Hepatocyte (in vitro differentiated cells): Measurements from ENCODE around the gene RAP1GAP.

Source experiments
- EZH2 ChIP-seq: fragments of 200-600 bp; sonication (generic); IDR thresholded peaks from 2 replicates; pipeline ENCODE4 v1.6.1; 2016; ENCODE audit warnings: antibody characterized with exemption, mild to moderate bottlenecking, borderline replicate concordance
- EZH2phosphoT487 ChIP-seq: fragments of 200-600 bp; sonication (generic); IDR thresholded peaks from one replicate; pipeline ENCODE4 v1.6.1; 2018; ENCODE audit warnings: antibody characterized with exemption, mild to moderate bottlenecking, low read depth, moderate library complexity; ENCODE audit not compliant: unreplicated experiment, severe bottlenecking
- TF ChIP-seq, protein P1 (sequence below): fragments of 200-600 bp; sonication (generic); IDR thresholded peaks from 2 replicates; pipeline ENCODE4 v1.5.1; 2016; ENCODE audit warnings: antibody characterized with exemption, mild to moderate bottlenecking; ENCODE audit not compliant: poor library complexity

DNA sequence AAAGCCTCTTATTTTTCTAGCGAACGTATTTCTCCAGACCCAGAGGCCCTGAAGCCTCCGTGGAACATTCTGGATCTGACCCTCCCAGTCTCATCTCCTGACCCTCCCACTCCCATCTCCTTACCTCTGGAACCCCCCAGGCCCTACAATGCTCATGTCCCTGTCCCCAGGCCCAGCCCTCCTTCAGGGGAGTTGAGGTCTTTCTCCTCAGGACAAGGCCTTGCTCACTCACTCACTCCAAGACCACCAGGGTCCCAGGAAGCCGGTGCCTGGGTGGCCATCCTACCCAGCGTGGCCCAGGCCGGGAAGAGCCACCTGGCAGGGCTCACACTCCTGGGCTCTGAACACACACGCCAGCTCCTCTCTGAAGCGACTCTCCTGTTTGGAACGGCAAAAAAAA, 91.2 kb downstream of the RAP1GAP start:
- TF ChIP-seq EZH2phosphoT487 (no peak), EZH2 (no peak)
- TF ChIP-seq, protein P1, sequence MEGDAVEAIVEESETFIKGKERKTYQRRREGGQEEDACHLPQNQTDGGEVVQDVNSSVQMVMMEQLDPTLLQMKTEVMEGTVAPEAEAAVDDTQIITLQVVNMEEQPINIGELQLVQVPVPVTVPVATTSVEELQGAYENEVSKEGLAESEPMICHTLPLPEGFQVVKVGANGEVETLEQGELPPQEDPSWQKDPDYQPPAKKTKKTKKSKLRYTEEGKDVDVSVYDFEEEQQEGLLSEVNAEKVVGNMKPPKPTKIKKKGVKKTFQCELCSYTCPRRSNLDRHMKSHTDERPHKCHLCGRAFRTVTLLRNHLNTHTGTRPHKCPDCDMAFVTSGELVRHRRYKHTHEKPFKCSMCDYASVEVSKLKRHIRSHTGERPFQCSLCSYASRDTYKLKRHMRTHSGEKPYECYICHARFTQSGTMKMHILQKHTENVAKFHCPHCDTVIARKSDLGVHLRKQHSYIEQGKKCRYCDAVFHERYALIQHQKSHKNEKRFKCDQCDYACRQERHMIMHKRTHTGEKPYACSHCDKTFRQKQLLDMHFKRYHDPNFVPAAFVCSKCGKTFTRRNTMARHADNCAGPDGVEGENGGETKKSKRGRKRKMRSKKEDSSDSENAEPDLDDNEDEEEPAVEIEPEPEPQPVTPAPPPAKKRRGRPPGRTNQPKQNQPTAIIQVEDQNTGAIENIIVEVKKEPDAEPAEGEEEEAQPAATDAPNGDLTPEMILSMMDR = no peak
